GM18909 (cell line): ENCODE measurements around the gene ONECUT3.
"Not testable (repeated sequence)": the region's sequence is repeated elsewhere in the genome, so short reads cannot be mapped to it uniquely, and the experiment has no call there.

Experiments
- ATAC-seq: cut with Tn5 transposase; IDR thresholded peaks from one replicate; pipeline ENCODE4 v1.9.1; 2021; ENCODE audit warnings: mild to moderate bottlenecking; ENCODE audit not compliant: unreplicated experiment, poor library complexity

The ONECUT3 gene

DNA sequence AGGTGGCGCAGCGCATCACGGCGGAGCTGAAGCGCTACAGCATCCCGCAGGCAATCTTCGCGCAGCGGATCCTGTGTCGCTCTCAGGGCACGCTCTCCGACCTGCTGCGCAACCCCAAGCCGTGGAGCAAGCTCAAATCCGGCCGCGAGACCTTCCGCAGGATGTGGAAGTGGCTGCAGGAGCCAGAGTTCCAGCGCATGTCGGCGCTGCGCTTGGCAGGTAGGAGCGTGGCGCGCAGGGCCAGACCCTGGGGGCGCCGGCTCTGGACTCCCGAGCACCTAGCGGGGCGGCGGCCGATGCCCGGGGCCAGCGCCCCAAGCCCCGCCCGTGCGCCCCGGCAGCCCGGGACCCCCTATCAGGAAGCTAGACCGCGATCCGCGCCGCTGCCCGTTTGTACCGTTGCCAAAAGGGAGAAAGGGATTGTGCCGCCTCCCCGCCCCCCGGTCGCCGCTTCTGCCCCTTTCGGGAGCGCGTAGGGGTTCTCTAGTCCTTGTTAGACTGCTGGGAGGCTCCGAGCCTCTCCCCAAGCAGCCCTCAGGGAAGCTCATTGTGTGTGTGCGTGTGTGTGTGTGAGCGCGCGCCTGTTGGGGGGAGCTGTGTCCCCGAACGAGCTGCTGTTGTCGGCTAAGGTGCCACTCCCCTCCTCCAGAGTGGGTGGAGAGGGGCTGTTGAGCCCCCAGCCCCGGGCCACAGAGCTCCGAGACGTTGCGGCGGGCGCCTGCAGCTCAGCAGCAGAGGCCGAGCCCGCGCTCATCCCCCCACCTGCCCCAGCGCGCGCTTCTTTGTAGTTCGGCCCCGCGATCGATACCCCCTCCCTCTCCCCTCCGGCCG, 1.5 kb downstream of the ONECUT3 start:
- ATAC-seq: no peak

DNA sequence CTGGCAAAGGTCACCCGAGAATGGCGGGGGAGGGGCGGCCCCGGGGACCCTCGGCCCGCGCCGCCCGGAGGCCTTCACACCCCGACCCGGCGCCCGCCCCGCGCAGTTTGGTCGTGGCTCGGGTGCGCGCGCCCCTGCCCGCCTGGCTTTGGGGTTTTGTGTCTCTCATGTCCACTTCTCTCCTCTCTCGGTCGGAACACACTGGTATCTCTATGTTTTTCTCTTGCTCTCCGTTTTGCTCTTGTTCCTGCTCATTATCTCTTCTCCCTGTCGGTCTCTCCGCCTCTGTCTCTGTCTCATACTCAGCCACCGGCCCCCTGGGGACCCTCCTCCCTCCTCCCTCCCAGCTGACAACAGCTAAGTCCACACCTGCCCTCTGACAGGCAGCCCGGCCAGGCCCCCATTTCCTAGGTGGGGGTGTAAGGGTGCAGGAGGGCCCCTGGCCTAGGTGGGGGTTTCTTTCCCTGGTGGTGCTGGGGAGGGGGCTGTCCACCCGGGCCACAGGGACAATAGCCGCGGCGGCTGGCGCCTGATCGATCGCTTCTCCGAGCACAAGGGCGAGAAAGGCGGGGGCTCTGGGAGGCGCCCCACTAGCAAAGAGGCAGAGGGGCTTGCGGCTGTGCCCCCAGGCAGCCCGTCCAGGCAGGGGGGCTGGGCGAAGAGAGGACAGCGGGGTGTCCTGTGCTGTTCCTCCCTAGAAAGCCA, 2.3 kb downstream of the ONECUT3 start:
- ATAC-seq: no peak

DNA sequence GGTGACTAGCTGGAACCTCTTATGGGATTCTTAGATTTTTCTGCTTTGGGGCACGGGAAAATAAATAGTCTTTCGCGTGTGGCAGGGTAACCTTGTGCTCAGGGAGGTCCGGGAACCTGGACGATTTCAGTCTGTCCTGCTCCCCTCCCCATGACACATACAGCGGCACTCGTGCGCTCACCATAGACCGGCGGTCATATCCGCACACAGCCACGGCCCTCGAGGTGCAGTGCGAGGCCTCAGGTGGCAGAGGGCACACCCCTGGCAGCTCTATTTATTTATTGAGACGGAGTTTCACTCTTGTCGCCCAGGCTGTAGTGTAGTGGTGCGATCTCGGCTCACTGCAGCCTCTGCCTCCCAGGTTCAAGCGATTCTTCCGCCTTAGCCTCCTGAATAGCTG, 3.0 kb downstream of the ONECUT3 start:
- ATAC-seq: no peak

GRCh38 chr19:1756705-1757465, 3.6 kb downstream of the ONECUT3 start:
- no peak for ATAC-seq

DNA sequence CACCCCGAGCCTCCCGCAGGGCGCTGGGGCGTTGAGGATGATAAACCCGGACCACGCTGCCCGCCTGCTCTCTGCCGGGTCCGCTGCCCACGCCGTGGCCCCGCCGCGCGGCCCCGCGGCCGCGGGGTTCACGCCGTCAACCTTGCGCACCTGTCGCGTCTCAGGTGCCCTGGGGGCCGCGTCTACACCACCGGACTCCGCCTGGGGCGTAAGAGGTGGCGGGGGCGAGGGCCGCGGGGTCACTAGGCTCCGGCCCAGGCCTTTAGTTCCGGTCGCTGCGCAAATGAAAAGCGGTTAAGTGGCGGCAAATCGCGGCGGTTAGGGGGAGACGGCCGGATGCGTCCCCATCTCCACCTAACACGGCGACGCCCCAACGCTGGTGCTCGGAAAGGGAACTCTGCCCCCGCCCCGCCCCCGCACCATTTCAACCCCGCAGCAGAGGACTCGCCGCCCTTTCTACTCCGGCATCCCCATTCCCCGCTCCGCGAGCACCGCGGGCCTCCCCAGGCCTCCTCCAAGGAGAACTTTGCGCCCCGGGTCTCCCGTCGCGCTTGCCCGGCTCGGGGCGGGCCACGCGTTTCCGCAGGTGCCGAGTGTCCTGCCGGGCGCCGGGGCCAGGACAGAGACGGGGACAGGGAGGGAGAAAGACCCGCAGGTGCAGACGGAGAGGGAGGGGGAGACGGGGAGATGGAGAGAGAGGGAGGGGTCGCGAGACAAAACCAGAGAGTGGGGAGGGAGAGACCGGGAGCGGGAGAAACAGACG, 4.3 kb downstream of the ONECUT3 start:
- no peak for ATAC-seq

- ATAC-seq: no peak
Measured at GRCh38 chr19:1758231-1758577, 4.9 kb downstream of the ONECUT3 start.

- no peak for ATAC-seq
Measured at GRCh38 chr19:1758959-1759903, 5.9 kb downstream of the ONECUT3 start.

- ATAC-seq: no peak
Measured at GRCh38 chr19:1760020-1760419, 6.7 kb downstream of the ONECUT3 start.

- not testable (repeated sequence) for ATAC-seq
Measured at GRCh38 chr19:1760786-1761527, 7.7 kb downstream of the ONECUT3 start.

- no peak for ATAC-seq
Measured at GRCh38 chr19:1761528-1762242, 8.4 kb downstream of the ONECUT3 start.

GRCh38 chr19:1762243-1763117, 9.2 kb downstream of the ONECUT3 start:
- ATAC-seq: no peak

DNA sequence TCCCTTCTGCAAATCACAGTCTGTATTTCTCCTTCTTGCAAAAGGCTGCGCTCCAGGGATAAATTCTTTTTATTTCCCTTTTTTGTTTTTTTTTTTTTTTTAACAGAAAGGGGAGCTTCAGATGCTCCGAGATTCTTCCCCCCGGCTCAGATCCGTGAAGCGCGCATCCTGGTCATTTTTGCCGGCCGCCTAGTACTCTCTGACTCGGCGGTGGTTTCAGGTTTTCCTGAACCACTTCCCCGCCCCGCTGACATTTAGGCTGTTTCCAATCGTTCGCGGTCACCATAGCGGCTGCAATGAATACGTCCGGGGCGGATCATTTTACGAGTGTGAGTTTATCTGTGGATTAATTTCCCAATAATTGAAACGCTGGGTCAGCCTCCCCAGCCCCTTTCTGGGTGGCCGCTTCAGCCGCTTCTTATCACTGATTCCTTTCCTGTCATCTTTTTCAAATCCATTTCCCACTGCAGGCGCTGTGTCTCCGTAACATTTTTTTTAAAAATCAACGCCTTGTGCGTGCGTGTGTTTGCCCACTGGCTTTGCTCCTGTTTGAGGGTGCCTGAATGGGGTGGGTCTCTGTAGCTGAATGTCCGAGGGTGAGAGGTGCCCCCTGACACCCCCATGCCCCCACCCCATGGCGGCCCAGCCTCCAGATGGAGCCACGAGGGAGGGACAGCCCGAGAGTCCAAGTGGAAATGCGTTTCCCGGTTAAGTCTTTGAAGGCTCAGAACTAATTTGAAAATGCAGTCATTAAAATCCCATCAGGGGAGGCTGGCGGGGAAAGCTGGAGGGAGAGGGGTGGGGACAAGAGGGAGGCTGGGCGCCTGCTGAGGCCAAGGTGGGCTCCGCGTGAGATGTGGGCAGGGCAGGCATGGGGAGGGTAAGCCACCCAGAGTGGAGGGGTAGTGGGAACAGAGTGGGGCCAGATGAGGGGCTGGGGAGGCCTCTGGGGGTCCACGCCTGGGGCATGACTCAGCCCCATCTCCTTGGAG, 10.6 kb downstream of the ONECUT3 start:
- ATAC-seq: no peak

DNA sequence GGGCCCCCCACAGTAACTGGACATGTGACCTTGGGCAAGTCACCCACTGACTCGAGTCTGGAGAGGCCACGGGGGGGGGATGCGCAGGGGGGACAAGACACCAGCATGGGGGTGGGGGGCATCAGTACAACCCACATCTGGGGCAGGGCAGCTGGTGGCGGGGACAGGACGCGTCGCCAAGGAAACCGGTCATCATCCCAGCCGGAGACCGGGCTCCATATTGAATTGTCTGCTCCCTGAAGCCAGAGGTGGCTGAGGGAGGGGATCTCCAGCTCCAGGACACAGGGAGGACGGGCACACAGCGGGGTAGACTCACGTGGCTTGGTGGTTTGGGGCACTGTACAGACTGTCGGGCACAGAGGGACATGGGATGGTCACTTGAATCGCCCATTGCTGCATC, 11.4 kb downstream of the ONECUT3 start:
- no peak for ATAC-seq

DNA sequence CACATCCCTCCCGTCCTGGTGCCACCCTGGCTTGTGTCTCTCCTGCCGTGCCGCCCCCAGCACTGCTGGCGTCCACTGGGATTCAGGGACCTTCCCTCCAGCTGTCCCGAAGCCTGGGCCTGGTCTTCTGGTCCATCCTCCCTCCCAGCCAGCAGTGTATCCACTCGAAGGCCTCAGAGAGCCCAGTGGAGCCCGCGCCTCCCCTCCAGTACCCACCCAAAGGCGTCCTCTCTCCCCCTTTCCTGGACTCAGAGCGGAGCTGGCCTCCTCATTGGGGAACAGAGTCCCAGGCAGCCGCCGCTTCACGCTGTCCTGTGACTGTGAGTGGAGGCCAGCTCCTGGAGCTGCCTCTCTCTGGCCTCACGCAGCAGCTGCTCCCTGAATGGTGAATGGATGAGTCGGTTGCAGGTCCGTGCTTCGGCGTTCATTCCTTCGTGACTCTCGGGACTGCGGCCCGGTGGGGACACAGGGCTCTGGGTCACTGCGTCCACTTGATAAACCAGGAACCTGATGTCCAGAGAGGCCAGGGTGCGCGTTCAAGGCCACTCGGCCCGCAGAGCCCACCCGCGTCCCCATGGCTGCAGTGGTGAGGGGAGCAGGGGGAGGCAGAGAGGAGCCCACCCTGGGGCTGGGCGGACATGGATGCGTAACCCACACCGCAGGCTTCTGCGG, 12.1 kb downstream of the ONECUT3 start:
- ATAC-seq: no peak
